ENCODE data around the gene BCLAF3. TPM values are rescaled to one million over a fixed set of nuclear protein-coding genes. Genes with fewer than 3 reads are reported as not detected.

Gene BCLAF3
- total and polyA plus RNA-seq, 7 donors, result 1.7 to 8.2 (median 6.2) TPM

DNA sequence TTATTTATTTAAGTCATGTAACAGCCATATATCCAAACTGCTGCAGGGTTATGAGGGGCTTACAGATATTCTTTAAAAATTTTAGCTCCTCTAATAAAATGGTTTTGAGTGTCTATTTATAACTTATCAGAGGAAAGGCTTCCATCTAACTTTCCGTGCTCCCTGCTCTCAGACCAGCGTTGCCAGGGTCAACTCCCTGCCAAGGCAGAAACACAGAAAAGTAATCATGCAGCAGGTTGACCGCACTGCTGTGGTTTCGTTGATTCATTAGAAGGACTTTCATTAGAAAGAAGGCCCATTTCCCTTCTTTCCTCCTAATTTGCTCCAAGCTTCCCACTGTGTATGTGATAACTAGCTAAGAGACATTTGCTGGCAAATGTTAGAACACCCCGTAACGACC is 33.9 kb downstream of the BCLAF3 start:
- intact Hi-C loops (cut with DNase I), result no loop called here
- H3K27me3 ChIP-seq (ENCODE audit: insufficient read depth in 3 of 3, low read length in 2 of 3), result no peaks in the 10 kb centered on the region
- WGBS, 3 donors, result 24 to 46% (median 39%) methylated on average over 6 of the region's 6 CpGs
- no peak overlapping the region for H3K27ac ChIP-seq
- no peak for ATAC-seq
- peaks cover 0 to 6% of the 10 kb centered on the region in 2 donors for H3K36me3 ChIP-seq (ENCODE audit: insufficient read depth in 1 of 2, low read depth in 1 of 2)
- no peaks in the 10 kb centered on the region for H3K9me3 ChIP-seq
- H3K4me3 ChIP-seq, result no peak overlapping the region
- no peak for DNase-seq
- H3K4me1 ChIP-seq, result no peaks in the 10 kb centered on the region
- TF ChIP-seq, protein P1, sequence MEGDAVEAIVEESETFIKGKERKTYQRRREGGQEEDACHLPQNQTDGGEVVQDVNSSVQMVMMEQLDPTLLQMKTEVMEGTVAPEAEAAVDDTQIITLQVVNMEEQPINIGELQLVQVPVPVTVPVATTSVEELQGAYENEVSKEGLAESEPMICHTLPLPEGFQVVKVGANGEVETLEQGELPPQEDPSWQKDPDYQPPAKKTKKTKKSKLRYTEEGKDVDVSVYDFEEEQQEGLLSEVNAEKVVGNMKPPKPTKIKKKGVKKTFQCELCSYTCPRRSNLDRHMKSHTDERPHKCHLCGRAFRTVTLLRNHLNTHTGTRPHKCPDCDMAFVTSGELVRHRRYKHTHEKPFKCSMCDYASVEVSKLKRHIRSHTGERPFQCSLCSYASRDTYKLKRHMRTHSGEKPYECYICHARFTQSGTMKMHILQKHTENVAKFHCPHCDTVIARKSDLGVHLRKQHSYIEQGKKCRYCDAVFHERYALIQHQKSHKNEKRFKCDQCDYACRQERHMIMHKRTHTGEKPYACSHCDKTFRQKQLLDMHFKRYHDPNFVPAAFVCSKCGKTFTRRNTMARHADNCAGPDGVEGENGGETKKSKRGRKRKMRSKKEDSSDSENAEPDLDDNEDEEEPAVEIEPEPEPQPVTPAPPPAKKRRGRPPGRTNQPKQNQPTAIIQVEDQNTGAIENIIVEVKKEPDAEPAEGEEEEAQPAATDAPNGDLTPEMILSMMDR (IDR thresholded peaks at IDR 0.05), result no peak

DNA sequence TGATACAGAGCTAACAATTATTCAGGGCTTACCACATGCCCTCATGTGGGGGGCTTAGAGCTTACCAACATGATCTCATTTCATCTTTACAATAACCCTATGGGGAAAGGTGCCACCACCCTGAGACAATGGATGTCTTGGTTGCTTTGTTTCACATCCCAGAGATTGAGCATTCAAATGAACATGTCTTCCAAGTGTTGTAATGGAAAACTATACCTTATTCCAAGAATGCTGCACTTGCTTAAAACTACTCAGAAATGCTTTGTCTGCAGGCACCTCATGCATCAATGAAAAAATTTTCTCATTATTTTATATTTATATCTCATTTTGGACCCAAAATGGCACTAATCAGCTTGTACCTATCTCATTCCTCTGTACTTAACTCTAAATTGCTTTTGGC is 34.6 kb downstream of the BCLAF3 start:
- Histone ChIP-seq H3K4me3 (no peak overlapping the region), H3K36me3 (ENCODE audit: insufficient read depth in 1 of 2, low read depth in 1 of 2) (peaks cover 0 to 6% of the 10 kb centered on the region in 2 donors), H3K27ac (no peak overlapping the region), H3K4me1 (no peaks in the 10 kb centered on the region), H3K27me3 (ENCODE audit: insufficient read depth in 3 of 3, low read length in 2 of 3) (no peaks in the 10 kb centered on the region), H3K9me3 (no peaks in the 10 kb centered on the region)
- intact Hi-C loops (cut with DNase I), result no loop called here
- ATAC-seq, result no peak
- TF ChIP-seq, protein P1 (IDR thresholded peaks at IDR 0.05), result no peak
- DNase-seq, result no peak

DNA sequence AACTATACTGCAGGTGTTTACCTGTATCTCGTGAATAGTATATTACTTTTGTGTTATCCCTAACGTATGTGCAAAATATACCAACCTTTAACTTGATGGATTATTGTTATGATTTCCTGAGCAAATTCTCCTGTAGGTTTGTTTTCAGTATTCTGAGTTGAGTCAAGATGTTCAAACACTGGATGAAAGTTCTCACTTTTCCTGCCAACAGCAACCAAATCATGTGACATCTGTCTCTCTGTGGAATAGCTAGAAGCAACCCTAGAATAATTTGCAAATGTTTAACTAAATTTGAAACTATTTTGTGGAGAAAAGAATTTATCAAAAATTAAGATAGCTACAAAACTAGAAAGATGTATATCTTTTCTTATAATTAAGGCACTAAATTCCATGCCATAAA is 35.6 kb downstream of the BCLAF3 start:
- DNase-seq, result no peak
- TF ChIP-seq, protein P1 (IDR thresholded peaks at IDR 0.05), result no peak
- no peaks in the 10 kb centered on the region for H3K27me3 ChIP-seq (ENCODE audit: insufficient read depth in 3 of 3, low read length in 2 of 3)
- no peaks in the 10 kb centered on the region for H3K9me3 ChIP-seq
- WGBS, 3 donors, result 73 to 95% (median 91%) methylated on average over 2 of the region's 2 CpGs
- no peaks in the 10 kb centered on the region for H3K4me1 ChIP-seq
- intact Hi-C loops (cut with DNase I), result no loop called here
- ATAC-seq, result no peak
- no peak overlapping the region for H3K4me3 ChIP-seq
- H3K27ac ChIP-seq, result no peak overlapping the region
- peaks cover 0 to 9% of the 10 kb centered on the region in 2 donors for H3K36me3 ChIP-seq (ENCODE audit: insufficient read depth in 1 of 2, low read depth in 1 of 2)

DNA sequence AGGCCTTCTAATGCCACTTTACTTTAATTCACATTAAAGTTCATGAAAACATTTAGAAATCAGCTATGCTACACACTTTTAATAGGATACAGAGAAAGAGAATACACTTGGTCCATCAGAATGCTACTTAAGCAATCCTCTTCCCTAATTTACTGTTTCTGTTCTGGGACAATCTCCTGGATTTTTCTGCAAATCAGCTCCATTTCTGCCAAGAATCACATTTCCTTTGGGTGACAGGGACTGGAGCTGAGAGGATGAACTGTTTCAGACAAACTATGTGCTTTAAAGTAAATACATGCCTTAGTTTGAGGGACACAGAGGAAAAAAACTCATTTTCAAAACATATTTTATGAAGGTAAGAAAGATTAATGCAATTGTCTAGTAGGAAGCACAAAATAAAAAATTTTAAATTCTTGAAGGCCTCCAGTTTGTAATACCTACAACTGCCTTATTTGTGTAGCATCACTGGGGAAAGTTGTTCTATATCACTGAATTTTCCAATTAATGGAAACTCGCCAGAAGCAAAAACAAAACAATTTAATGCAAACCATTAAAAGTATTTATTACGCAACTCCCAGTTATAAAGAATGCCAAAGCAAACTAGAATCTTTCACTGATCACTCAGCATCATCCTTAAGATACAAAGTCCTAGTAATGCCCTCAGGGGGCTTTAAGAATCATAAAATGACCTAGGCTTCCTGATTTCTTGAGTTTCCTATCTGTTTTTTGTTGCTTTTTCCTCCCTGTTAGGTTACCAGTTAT is 36.3 kb downstream of the BCLAF3 start:
- Histone ChIP-seq H3K9me3 (no peaks in the 10 kb centered on the region), H3K4me3 (no peak overlapping the region), H3K27me3 (ENCODE audit: insufficient read depth in 3 of 3, low read length in 2 of 3) (no peaks in the 10 kb centered on the region), H3K4me1 (no peaks in the 10 kb centered on the region), H3K36me3 (ENCODE audit: insufficient read depth in 1 of 2, low read depth in 1 of 2) (peaks cover 0 to 17% of the 10 kb centered on the region in 2 donors), H3K27ac (no peak overlapping the region)
- WGBS, 3 donors, result 81 to 92% (median 89%) methylated on average over 2 of the region's 2 CpGs
- DNase-seq, result no peak
- intact Hi-C loops (cut with DNase I), result no loop called here
- no peak for ATAC-seq
- TF ChIP-seq, protein P1 (IDR thresholded peaks at IDR 0.05), result no peak

DNA sequence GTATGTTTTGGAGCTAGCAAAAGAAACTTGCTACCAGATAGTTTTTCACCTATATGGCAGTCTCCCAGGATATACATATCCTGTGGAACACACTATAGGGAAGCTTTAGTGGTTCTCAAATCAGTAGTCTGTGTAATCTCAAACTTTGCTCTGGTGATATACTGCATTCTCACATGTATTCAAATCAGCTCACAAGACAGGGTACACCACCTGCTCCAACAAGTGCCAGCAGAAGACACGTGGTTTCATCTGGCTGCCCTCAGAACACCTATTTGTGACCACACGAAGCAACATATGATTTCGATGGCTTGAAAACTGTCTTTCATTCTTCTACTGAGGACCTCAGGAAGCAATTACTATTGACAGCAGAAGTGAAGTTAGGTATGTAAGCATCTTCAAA is 37.7 kb downstream of the BCLAF3 start:
- intact Hi-C loops (cut with DNase I), result no loop called here
- Histone ChIP-seq H3K4me1 (no peaks in the 10 kb centered on the region), H3K27ac (no peak overlapping the region), H3K4me3 (no peak overlapping the region), H3K36me3 (ENCODE audit: insufficient read depth in 1 of 2, low read depth in 1 of 2) (peaks cover 0 to 19% of the 10 kb centered on the region in 2 donors), H3K27me3 (ENCODE audit: insufficient read depth in 3 of 3, low read length in 2 of 3) (no peaks in the 10 kb centered on the region), H3K9me3 (no peaks in the 10 kb centered on the region)
- no peak for DNase-seq
- ATAC-seq, result no peak
- 28 to 54% (median 50%) methylated on average over 3 of the region's 3 CpGs for WGBS, 3 donors
- TF ChIP-seq, protein P1 (IDR thresholded peaks at IDR 0.05), result no peak

All from psoas muscle (tissue), 8 donors.